ENCODE measurements around the gene NCOA6.

NCOA6 gene

GRCh38 chr20:34703424-34704176 is 121.9 kb downstream of the NCOA6 start:
- no peak for DNase-seq

DNA sequence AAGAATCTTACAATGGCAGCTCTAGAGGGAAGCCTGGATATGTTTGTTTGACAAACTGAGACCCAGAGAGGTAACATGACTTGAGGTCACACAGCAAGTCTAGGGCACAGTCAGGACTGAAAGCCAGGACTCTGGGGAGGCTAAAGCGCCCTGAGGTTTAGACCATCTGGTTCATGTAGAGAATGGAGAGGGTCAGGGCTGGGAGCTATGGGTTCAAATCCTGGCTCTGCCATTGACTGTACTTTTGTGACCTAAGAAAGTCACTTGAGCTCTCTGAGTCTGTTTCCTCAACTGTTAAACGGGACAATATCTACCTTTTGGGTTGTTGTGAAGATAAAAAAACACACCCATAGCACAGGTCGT is 122.4 kb downstream of the NCOA6 start:
- DNase-seq = no peak

DNA sequence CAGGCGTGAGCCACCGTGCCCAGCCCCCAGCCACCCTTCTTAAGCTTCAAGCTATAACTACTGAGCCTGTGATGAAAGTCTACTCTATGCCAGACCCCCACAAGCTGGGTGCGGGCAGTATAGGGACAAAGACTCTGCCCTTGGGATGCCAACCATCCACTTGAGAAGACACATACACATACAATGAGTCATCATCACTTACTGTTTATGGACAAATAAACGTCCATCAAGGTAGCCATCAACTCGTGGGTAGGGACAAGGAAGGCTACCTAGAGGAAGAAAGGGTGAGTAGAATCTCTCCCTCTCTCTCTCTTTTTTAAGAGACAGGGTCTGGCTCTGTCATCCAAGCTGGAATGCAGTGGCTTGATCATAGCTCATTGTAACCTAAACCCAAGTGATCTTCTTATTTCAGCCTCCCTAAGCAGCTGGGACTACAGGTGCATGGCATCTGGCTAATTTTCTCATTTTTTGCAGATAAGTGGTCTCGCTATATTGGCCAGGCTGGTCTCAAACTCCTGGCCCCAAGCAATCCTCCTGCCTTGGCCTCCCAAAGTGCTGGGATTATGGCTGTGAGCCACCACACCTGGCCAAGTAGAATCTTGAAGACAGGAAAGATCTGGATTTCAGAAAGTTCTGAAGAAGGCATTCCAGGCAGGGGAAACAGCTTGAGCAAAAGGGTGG is 123.9 kb downstream of the NCOA6 start:
- no peak for DNase-seq

- DNase-seq = no peak
These were observed 132.0 kb downstream of the NCOA6 start for GRCh38 chr20:34693414-34693813.

- no peak for DNase-seq
These were observed 133.6 kb downstream of the NCOA6 start for GRCh38 chr20:34691838-34692237.

DNA sequence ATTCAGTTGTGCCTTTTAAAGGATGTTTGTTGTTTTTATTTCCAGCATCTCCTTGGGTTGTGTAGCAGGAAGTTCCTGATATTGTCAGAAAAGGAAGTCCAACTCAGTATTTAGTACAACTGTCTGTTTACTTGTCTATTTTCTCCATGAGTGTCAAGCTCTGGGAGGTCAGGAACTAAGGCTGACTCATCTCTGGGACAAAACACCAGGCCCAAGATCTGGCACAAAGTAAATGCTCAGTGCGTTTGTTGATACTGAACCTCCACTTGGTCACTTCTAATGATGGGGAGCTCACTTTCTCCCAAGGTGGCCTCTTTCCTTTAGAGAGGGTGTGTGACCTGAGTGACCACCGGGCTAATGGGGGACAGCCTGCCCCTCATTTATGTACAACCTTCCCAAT is 136.0 kb downstream of the NCOA6 start:
- no peak for DNase-seq

DNA sequence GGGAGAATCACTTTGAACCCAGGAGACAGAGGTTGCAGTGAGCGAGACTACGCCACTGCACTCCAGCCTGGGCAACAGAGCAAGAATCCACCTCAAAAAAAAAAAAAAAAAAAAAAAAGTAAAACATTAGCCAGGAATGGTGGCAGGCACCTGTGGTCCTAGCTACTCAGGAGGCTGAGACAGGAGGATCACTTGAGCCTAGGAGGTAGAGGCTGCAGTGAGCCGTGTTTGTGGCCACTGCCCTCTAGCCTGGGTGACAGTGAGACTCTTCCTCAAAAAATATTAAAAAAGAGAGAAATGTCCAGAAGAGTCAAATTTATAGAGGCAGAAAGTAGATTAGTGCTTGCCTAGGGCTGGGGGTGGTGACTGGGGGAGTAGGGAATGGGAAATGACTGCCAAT is 141.8 kb downstream of the NCOA6 start:
- no peak for DNase-seq

DNA sequence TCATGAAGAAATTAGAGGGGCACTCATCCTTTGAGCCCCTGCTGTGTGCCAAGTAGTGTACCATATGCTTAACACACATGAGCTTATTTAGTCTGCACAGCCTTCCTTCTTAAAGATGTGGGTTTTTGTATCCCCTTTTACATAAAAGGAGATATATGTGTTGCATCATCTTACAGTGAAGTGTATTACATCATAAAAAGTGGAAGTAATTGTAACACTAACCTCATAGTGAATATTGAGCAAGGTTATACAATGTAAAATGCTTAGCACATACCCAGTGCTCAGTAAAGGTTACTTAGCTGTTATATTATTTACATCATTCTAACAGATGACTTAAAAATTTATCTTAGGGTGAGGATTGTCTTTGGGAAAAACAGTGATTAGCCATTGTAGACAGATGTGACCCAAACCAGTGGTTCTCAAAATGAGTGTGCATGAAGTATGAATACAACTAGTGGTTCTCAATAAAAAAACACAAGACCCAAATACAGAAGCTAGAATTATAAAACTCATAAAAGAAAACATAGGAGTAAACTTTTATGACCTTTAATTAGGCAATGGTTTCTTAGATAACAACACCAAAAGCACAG is 144.8 kb downstream of the NCOA6 start:
- DNase-seq = no peak

GRCh38 chr20:34676642-34677373 is 148.6 kb downstream of the NCOA6 start, which contains the start of gene PIGU:
Gene PIGU (minus strand): TSS chr20:34677092. CDS start chr20:34677085, 7 bp downstream.
- peak; percentile 77 to 90 for DNase-seq

DNA sequence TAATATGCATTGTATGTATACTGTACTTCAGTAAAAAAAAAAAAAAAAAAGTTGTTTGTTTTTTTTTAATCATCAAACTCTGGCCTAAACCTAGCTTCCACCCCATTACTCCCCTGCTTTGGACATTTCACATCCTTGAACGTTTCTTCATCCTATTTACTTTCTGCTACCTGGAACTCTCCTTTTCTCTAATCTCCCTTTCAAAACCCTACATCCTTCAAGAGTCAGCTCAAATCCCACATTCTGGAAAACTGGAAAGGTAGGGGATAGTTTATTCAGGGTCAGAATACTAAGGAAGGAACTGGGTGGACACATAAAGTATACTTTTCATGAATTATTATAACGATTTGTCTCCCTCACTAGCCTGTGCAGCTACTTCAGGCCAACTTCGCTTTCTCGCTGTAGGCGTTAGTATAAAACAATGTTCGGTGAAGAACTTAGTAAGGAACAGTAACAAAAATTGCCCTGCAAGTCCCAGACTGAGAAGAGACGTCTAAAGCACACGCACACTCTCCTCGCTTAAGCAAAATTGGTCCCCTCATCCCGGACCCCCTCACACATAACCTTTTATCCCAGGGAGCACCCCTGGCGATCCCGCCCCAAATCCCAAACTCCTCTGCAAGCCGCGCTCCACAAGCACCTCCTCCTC is 149.3 kb downstream of the NCOA6 start:
- no peak for DNase-seq

DNA sequence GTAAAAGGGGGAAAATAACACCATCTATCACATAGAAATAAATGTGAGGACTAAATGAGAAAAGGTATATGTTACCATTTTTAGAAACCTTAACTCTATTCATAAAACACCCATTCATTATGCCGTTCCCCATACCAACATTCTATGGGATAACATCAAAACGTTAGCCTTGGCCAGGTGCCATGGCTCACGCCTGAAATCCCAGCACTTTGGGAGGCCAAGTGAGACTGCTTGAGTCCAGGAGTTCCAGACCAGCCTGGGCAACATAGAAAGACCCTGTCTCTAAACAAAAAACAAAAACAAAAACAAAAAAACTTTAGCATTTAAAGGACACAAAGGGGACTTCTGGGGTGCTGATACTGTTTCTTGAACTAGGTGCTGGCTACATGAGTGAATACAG is 149.9 kb downstream of the NCOA6 start:
- no peak for DNase-seq

GRCh38 chr20:34673412-34673811 is 152.0 kb downstream of the NCOA6 start:
- no peak for DNase-seq

- no peak for DNase-seq
These were observed 156.4 kb downstream of the NCOA6 start for GRCh38 chr20:34669094-34669493.
